GM18520 (cell line): ENCODE measurements around the gene TMEM203.

Experiments
- ATAC-seq: cut with Tn5 transposase; IDR thresholded peaks from one replicate; pipeline ENCODE4 v1.9.1; 2021; ENCODE audit not compliant: unreplicated experiment

Gene TMEM203

DNA sequence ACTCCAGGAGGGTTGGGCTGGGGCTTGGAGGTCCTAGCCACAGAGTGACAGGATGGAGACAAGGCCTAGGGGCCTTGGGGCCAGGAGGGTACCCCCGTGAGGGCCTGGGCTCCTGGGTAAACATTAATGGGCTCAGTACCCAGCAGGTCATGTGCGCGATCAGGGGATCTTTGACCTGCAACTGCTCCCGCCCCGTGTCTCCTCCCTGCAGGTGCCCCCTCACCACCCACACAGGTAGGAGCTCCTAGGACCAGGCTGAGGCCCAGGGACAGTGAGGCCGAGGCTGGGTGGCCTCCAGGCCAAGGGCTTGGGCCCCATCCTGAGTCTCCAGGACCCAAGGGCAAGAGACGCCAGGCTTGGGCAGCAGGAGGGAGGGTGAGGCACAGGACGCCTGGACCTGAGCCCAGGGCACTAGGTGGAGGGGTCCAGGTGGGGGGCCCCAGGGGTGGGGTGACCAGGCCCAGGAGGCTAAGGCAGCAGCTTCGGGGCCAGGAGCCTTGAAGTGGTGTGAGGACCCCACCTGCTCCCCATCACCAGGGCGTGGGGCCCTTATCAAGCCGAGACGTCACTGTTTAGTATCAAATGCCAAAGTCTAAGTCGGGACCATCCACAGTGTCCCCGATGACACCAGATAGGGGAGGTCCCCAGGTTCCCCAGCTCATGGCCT lies 25.4 kb upstream of the TMEM203 start, which contains the start of gene SLC34A3:
Gene SLC34A3, plus strand, starts transcription at position 197 of the 667 bp plus-strand sequence. CDS start 802 bp downstream, outside the sequence.
- no peak for ATAC-seq

DNA sequence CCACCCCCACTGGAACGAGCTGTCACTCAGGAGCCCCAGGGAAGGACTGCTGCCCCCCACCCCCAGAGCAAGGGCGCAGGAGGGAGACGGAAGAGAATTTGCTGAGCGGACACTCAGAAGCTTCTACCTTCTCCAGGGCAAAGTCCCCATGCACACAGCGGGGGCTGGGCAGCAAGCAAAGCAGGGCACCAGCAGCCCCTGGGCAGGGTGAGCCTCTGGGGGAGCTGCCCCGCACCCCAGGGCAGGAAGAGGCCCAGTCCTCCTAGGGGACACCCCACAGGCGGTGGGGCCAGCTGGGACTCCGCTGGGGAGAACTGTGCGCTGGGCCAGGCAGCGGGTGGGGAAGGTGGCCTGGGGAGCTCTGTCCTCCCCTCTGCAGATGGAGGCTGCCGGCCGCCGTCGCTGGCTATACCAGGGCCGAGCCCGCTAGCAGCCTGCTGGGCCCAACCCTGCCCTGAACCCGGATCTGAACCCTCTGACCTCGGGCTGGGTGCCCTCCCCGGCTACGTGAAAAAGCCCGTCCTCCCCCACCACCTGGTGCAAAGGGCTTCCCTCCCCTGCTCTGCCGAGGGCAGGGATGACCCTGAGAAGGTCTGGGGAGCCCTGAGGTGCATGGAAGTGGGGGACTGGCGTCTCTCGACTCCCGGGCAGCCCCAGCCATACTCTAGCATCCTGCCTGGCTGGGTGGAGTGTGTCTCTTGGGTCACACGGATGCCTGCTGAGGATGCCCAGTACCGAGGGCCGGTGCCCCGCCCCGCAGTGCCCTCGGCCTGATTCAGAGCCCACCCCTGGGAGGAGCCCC lies 24.7 kb upstream of the TMEM203 start:
- ATAC-seq, result no peak

DNA sequence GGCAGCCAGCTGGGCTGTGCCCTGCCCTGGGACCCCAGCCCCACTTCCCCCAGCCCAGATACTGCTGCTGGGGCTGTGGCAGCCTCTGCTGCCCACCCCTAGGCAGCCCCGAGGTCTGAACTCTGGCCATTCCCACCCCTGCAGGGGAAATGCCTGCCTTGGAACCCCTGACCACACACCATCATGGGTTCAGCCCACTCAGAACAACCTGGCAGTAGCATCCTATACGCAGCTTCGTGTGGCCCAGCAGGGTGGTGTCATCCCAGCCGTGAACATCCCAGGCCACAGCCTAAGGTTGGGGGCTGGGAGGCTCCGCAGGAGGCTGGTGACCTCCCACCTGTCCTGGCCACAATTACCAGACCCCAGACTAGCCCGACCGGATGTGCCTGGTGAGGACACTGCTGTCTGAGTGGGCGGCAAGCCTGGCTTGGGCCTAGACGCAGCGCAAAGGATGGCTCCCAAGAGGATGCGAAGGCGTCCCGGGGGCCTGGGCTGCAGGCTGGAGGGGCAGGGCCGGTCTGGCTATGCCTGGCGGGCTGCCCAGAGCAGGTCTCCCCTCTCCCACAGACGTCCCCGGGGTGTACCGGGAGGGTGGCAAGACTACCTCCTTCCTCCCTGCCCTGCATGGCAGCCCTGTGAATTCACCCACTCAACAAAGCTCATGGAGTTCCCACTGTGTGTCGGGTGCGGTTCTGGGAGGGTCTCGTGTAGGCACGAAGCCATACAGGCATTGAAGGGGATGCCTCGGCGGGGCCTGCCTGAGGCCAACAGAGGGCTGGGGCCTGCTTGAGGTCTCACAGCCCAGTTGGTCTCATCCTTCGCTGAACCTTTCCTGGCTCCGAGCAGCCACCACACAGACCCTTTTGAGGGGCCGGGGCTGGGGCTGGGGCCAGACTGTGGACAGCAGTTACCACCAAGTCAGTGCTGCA lies 23.8 kb upstream of the TMEM203 start:
- no peak for ATAC-seq

DNA sequence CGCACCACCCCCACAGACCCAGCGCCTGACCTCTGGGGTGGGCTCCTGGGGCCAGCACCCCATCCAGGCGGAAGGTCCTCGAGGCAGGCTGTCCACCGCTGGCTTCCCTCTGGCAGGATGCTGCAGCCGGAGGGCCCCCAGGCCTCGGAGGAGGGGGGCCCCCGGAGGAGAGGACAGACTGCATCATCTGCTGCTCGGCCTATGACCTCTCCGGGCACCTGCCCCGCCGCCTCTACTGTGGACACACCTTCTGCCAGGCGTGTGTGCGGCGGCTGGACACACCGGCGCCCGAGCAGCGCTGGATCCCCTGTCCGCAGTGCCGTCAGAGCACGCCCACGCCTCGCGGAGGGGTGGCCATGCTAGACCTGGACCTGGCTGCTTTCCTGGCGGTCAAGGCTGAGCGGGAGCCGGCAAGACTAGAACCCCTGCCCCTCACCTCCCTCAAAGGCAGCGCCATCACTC lies 23.1 kb upstream of the TMEM203 start:
- no peak for ATAC-seq

DNA sequence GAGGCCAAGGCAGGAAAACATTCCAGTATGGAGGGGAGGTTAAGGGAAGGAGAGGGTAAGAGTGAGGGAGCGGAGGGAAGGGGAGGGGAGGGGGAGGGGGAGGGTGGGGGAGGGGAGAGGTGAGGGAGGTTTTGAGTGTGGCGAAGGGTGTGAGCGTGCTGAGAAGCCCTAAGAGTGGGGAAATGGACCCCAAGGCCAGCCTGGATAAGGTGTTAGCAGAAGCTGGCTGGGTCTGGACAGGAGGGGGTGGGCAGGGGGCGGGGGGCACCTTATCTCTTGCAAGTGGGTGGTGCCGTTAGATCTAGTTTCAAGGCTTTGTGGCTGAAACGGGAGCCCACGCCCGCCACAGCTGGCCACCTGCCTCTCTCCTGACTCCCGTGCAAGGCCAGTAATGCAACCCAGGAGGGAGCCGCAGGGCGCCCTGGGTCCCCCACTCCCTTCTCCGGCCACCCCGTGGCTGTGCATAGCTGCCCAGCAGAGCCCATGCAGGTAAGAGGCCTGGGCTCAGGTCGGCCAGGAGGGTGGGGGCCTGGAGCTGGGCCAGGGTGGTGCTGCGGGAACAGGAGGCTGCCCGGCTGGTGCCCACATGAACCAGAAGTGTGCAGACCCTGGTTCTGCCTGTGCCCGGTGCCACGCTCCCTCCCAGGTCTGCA lies 22.5 kb upstream of the TMEM203 start:
- no peak for ATAC-seq

DNA sequence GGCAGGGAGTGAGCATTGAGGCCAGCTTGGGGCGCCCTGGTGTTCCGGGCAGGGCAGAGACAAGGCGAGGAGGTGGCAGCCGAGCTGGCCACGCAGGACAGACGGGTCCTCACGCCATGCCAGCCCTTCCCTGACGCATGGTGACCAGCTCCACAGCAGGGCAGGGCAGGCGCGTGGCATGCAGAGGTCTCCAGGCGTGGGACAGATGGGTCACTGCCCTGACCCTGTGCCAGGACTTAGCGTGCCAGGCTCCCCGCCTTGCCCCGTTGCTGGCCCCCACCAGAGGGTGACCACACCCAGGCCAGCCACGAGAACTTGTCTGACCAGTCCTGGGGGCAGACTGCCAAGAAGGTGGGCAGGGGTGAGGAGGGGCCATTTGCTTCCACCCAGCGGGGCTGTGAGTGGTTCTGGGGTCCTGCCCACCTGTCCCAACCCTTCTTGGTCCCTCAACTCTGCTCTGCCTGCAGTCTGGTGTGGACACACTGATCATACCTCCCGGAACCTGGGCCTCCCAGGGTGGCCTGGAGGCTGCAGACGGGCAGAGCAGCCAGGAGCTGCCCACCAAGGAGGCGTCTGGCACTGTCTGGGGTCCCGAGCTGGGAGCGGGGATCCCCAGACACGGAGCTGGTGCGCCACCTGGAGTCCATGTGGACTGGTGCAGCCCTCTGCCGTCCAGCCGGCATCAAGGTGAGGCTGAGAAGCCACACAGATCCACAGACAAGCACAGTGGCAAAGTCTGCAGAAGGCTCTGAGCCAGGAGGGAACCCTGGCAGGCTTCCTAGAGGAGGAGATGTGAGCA lies 21.8 kb upstream of the TMEM203 start, which contains the start of gene RNF224:
Gene RNF224, plus strand, starts transcription at position 449 of the 799 bp plus-strand sequence. CDS start 834 bp downstream, outside the sequence.
- no peak for ATAC-seq

DNA sequence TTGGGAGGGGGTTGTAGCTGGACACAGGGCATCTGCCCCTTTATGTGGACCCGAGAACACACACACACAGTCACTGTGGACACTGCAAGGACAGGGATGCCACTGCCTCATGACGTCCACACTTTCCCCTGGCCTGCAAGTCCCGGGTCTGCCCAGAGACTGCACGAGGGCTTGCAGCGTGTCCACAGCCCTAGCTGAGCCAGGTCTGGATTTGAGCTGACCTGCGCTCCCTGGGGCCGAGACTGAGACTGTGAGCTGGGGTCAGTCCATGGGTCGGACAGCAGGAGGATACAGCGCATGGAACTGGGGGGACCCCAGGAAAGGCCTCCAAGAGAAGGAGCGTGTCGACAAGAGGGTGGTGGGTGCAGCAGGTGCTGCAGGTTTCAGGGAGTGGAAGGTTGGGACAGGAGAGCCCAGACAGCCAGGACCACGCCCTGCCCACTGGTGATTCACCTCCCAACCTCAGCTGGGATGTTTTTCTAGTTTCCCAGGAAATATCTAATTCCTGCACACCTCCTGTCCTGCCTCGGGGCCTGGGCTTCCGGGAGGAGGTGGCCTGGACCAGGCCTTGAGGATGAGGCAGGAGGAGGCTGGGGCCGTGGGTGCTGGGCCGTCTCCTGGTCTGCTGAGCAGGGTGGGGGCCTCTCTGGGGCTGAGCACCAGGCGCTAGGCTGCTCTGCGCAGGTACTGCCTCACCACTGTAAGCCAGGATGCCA lies 21.0 kb upstream of the TMEM203 start:
- ATAC-seq, result no peak

DNA sequence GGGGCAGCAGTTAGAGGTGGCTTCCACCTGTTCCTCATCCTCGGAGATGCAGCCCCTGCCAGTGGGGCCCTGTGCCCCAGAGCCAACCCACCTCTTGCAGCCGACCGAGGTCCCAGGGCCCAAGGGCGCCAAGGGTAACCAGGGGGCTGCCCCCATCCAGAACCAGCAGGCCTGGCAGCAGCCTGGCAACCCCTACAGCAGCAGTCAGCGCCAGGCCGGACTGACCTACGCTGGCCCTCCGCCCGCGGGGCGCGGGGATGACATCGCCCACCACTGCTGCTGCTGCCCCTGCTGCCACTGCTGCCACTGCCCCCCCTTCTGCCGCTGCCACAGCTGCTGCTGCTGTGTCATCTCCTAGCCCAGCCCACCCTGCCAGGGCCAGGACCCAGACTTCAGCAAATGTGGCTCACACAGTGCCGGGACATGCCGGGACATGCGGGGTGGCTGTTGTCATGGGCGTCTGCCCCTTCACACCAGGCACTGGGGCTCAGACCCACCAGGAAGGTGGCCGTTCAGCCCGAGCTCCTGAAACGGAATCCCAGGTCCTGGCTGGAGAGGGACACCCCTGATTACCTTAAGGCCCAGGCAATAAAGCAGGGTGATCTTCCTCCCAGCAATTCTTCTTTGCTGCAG lies 20.4 kb upstream of the TMEM203 start:
- no peak for ATAC-seq

DNA sequence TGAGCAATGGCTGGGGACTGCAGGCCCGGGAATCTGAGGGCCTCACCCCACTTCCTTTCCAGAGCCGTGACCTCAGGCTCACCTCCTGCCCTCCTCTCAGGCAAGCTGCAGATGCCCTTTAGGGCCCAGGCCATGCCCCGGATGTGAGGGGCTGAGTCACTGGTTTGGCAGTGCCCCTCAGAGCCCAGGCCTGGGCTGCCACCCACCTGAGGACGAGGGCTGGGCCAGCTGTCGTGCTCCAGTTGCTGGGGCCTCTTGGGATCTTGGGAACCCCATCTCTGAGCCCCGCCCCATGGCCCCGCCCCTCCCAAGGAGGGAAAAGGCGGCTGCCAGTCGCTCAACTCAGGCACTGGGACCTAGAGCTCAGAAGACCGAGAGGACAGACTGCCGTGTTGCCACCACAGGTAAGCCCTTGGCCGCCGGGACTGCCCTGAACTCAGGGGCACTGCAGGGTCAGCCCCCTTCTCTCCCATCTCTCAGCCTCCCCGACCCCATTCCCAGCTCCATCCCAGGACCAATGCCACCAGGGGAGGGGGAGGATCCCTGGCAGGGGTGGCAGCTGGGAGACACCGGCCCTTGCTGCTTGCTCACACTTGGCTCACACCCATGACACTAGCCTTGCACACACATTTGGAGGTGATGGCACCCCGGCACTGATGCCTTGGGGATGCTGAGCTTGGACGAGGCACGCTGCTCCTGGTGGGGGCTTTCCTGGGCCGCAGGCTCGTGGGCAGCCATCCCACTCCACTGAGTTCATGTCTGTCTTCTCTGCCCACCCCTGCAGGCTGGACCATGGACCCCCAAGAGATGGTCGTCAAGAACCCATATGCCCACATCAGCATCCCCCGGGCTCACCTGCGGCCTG lies 19.6 kb upstream of the TMEM203 start, which contains the start of gene CYSRT1:
Gene CYSRT1, plus strand, starts transcription at position 345 of the 865 bp plus-strand sequence. Its CDS starts 448 bp downstream, at position 793.
- no peak for ATAC-seq

DNA sequence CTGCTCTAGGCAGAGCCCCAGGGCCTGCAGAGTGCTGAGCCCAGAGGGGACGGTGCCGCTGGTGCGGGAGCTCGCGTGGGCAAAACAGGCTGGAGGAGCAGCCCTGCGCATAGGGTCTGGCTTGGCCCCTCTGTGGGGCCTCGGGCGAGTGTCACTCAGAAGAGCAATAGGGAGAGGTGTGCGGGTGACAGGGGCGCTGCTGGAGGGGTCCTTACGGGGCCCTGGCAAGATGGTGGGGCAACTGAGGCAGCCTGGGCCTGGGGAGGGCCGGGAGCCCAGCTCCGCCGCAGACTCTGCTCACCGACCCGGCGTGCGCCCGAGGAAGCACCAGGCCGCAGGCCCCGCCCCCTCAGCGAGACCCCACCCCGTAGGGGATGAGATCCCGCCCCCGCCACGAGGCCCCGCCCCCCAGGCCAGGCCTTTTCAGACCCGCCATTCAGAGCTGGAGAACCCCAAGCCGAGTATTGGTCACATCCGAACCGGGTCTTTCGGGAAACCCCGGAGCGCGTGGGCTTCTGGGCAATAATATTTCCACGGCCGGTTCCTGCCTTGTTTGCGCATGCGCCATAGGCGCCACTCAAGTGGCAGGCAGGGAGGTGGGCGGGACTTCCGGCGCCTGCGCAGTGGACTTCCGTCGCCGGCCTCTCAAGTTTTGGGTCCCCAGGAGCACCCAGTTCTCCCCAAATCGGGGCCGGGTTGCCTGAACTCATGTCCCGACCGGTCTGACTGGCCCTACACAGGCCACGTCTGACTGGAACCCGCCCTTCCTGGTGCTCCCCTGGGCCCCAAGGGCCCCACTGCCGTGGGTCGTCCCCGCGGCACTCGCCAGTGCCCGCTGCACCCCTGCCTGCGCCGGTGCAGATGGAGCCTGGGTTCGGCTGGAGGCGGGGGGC lies 17.9 kb upstream of the TMEM203 start:
- peak; percentile 75 for ATAC-seq

DNA sequence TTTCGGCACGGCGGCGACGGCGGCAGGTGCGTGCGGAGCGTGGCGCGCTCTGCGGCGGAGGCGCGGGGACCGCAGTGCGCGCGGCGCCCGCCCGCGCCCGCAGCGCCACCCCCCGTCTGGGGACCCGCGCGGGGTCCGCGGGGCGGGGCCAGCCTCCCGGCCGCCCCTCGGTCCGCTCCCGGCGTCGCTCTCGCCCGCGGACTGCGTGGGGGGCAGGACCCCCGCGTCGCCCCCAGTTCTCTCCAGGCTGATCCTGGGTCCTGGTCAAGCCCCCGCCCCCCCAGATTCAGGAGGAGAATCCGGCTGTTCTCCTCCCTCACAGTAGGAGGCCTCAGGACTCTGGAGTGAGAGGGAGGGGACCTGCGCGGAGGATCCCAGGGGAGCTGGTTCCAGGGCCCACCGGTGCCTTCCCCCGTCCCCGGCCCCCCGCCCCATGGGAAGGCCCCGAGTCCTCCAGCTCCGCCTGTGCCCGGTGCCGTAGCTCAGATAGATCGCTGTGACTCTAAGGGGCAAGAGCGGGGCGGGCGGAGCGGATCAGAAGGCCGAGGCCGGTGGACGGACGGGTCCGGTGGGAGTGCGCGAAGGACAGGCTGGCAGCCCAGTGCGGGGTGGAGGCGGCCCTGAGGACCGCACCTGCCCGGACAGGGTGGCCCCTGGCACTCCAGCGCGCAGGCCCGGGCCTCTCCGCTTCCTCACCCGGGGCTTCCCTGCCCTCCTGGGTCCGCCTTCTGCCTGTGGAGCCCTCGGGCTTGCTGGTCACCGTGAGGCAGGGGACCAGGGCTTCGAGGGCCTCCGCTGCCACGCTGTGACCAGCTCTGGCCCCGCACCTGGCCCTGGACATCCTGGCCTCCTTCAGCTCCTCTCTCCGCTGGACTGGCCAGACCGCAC lies 17.0 kb upstream of the TMEM203 start, which contains the start of gene RNF208:
Gene RNF208, minus strand, starts transcription at position 51 of the 888 bp plus-strand sequence. CDS start 1,028 bp downstream, outside the sequence.
- ATAC-seq, result no peak

GRCh38 chr9:137221506-137222111 lies 16.2 kb upstream of the TMEM203 start:
- no peak for ATAC-seq

DNA sequence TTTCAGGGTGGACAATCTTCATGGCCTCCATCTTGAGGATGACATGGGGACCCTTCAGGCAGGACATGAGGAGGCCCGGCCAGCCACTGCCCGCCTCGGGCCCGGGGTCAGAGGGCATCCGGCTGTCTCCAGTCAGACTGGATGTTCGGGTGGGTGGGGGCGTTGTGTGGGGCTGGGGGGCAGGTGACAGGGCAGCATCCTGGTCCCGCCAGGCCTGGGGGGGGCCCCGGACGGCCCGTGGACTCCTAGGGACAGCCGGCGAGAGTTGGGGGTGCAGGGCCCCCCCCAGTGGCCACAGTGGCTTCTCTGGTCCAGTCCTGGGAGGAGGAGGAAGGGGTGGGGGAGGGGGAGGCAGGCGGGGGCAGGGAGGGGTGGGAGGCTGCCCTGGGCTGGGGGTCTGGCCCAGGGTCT lies 15.7 kb upstream of the TMEM203 start:
- no peak for ATAC-seq

GRCh38 chr9:137220317-137221094 lies 15.1 kb upstream of the TMEM203 start:
- no peak for ATAC-seq
